ENCODE measurements around the gene ATP10A.
"Not testable (repeated sequence)": the region's sequence is repeated elsewhere in the genome, so short reads cannot be mapped to it uniquely, and the experiment has no call there.

Gene ATP10A

DNA sequence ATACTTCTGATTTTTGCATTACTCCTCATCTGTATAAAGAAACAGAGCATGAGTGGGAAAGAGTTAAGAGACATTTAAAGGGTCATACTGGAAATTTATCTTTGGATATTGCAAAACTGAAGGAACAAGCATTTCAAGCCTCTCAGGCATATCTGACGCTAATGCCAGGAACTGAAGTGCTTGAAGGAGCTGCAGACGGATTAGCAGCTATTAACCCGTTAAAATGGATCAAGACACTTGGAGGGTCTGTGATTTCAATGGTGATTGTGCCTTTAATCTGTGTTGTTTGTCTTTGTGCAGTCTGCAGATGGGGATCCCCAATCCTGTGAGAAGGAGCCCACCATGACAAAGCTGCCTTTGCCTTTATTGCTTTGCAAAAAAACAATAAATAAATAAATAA is 221.8 kb downstream of the ATP10A start:
- DNase-seq = no peak

DNA sequence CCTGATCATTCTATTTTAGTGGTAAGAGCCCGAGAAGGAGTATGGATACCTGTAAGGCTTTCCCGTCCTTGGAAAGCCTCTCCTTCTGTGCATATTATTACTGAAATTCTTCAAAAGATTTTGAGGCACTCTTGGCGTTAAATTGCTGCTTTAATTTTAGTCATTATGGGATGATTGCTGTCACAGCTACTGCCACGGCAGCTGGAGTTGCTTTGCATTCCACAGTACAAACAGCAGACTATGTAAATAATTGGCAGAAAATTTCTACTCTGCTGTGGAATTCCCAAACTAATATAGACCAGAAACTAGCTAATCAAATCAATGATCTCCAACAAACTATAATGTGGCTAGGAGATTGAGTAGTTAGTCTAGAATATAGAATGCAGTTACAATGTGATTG is 222.2 kb downstream of the ATP10A start:
- DNase-seq = not testable (repeated sequence)

DNA sequence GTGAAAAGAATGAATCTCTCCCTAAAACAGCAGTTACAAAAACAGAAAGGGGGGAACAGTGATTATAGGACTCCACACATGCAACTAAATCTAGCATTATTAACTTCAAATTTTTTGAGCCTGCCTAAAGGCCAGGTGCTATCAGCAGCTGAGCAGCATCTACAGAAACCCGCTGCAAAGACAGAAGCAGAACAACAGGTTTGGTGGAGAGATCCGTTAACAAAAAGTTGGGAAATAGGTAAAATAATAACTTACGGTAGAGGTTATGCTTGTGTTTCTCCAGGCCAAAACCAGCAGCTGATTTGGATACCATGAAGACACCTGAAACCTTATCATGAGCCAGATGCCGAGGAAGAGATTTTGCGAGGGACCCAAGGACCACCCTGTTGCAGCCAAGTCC is 222.7 kb downstream of the ATP10A start:
- no peak for DNase-seq

DNA sequence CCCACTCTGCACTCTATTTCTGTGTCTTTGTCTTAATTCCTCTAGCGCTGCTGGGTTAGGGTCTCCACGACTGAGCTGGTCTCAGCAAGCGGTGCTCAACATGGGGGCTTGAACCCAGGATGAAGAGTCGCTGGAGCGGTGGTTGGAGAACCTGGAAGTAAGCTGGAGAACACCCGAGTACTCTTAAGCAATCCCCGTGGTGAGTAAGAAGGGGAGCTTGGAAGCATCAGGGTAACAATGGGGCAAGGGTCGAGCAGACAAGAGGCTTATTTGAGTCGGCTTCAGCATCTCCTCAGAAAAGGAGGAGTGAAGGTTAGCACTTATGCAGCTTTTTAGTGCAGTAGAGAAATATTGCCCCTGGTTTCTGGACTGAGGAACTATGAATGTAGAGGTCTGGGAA is 226.6 kb downstream of the ATP10A start:
- DNase-seq = not testable (repeated sequence)

DNA sequence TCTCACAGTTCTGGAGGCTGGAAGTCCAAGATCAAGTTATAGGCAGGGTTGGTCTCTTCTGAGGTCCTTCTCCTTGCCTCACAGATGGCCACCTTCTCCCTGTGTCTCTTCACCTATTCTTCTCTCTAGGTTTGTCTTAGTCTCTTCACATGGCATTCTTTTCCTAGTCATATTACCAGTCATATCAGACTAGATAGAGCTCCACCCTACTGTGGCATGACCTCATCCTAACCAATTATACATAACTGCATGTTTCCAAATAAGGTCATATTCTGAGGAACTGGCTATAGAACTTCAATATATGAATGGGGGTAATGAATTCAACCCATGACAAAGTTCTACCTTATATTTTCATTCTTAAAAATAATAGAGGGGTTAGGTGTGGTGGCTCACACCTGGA is 227.9 kb downstream of the ATP10A start:
- no peak for DNase-seq

DNA sequence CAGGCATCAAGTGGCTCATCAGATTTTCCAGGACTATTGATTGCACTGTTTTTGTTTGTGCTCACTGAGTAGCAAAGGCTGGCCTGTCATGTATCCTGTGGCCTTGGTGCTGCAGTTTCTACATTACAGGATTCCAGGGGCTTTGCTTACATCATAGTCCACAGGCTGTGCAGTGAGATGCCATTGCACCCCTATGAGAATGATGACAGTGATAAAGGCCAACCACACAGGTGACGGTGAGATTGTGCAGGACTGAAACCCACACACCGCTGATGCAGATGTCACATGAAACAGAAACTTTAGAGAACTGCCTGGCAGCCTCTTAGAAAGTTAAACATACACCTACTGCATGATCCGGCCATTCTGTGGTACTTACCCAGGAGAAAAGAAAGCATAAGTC is 229.3 kb downstream of the ATP10A start:
- DNase-seq = no peak

DNA sequence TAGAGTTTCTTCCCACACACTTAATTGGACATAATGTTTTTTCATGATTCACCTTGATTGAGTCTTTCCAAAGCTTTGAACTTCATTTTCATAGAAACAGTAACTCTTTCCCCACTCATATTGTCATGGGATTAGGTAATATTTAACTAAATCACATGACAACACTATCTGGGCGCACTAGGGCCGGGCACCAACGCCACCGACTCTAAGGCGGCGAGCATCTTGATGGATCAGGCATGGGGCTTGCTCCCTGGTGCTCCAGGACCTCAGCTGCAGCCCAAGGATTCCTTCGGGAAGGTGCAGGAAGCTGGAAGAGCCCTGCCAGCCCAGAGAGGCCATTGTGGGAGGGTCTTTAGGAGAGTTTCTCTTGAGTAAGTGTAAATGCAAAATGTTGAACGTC is 231.2 kb downstream of the ATP10A start:
- DNase-seq = no peak
